HFF-Myc (cell line): ENCODE data around the gene PPP2CA.

ENCODE experiments used
- DNase-seq: peaks from one replicate; pipeline ENCODE4 v3.0.0-alpha.2; 2011; ENCODE audit warnings: low read depth; ENCODE audit errors: extremely low read depth
- H3K4me3 ChIP-seq: replicated peaks from 2 replicates; pipeline ENCODE4 v1.5.1; 2011; ENCODE audit warnings: low read depth, mild to moderate bottlenecking, control low read depth, low read length
- CTCF ChIP-seq: IDR thresholded peaks from 2 replicates; pipeline ENCODE4 v1.5.1; 2012; ENCODE audit warnings: mild to moderate bottlenecking, low read depth, low read length, control low read depth; ENCODE audit errors: missing control alignments

The PPP2CA gene

GRCh38 chr5:134250949-134251348, 25.1 kb upstream of the PPP2CA start:
- H3K4me3 ChIP-seq, result no peak overlapping the region
- TF ChIP-seq CTCF, result no peak
- DNase-seq, result no peak

- TF ChIP-seq CTCF, result no peak
- no peak overlapping the region for H3K4me3 ChIP-seq
- no peak for DNase-seq
These were observed 23.9 kb upstream of the PPP2CA start for GRCh38 chr5:134249469-134250379.

GRCh38 chr5:134248256-134248655, 22.4 kb upstream of the PPP2CA start:
- no peak for DNase-seq
- H3K4me3 ChIP-seq, result no peak overlapping the region
- TF ChIP-seq CTCF, result no peak

- no peak for TF ChIP-seq CTCF
- no peak overlapping the region for H3K4me3 ChIP-seq
- DNase-seq, result no peak
These were observed 21.8 kb upstream of the PPP2CA start for GRCh38 chr5:134247428-134248224.

GRCh38 chr5:134246771-134247427, 21.0 kb upstream of the PPP2CA start:
- no peak for DNase-seq
- TF ChIP-seq CTCF, result no peak
- no peak overlapping the region for H3K4me3 ChIP-seq

- no peak for TF ChIP-seq CTCF
- DNase-seq, result no peak
- no peak overlapping the region for H3K4me3 ChIP-seq
These were observed 19.8 kb upstream of the PPP2CA start for GRCh38 chr5:134245692-134246091.
